NCI-H146 treated with DMSO at 0.1 percent for 48 hours (cell line): ENCODE results near the gene CCDC92B.
A peak's percentile ranks its signal among the peaks of the same experiment; 100 is the strongest.
"Not testable (repeated sequence)": the region's sequence is repeated elsewhere in the genome, so short reads cannot be mapped to it uniquely, and the experiment has no call there.

Experiments used
- DNase-seq: peaks from one replicate; lab custom pipeline; 2025; ENCODE audit not compliant: unreplicated experiment; lab: John Stamatoyannopoulos, UW

Gene CCDC92B

GRCh38 chr17:2691069-2691871 lies 58.2 kb downstream of the CCDC92B start:
- no peak for DNase-seq

GRCh38 chr17:2690165-2691068 lies 59.0 kb downstream of the CCDC92B start:
- DNase-seq: no peak

- no peak for DNase-seq
Observed at GRCh38 chr17:2689411-2690164, 59.9 kb downstream of the CCDC92B start.

- peak; percentile 16 for DNase-seq
Observed at GRCh38 chr17:2688351-2689342, 60.8 kb downstream of the CCDC92B start.

GRCh38 chr17:2687074-2687418 lies 62.4 kb downstream of the CCDC92B start:
- DNase-seq: no peak

- no peak for DNase-seq
Observed at GRCh38 chr17:2685696-2686095, 63.8 kb downstream of the CCDC92B start.

GRCh38 chr17:2684549-2684948 lies 64.9 kb downstream of the CCDC92B start:
- DNase-seq: no peak

- no peak for DNase-seq
Observed at GRCh38 chr17:2683912-2684311, 65.5 kb downstream of the CCDC92B start.

- no peak for DNase-seq
Observed at GRCh38 chr17:2682176-2682938, 67.1 kb downstream of the CCDC92B start.

- DNase-seq: no peak
Observed at GRCh38 chr17:2681650-2682049, 67.8 kb downstream of the CCDC92B start.

- no peak for DNase-seq
Observed at GRCh38 chr17:2680961-2681360, 68.5 kb downstream of the CCDC92B start.

GRCh38 chr17:2679247-2679646 lies 70.2 kb downstream of the CCDC92B start:
- not testable (repeated sequence) for DNase-seq
